Nucleus accumbens (tissue), 56 donors: ENCODE data around the gene VMO1.
"Not testable (repeated sequence)": the region's sequence is repeated elsewhere in the genome, so short reads cannot be mapped to it uniquely, and the experiment has no call there.

Experiments
- DNase-seq, 56 donors: peaks; one replicate each; lab custom pipeline; 2025; lab: John Stamatoyannopoulos, UW

Gene VMO1

DNA sequence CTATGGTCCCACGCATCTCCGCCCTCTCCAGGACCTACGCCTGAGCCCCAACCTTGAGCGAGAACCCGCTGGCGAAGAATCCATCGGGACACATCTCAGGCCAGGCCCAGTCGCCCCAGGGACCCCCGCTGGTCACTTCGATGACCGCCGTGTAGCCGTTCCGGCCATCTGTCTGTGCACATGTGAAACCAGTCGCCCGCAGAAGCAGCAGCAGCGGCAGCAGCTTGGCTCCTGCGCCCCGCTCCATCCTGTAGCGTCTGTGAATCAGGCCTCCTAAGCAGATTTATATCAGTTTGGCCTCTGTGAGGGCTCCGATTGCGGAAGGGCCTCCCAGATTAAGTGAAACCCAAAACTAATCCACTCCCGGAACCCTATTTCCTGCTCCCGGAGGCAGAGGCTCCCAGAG, at the start of gene VMO1:
Gene VMO1, minus strand, starts transcription at position 259 of the 406 bp plus-strand sequence. Its CDS starts 12 bp downstream, at position 247.
- peak in 3 of 56 donors; percentile 6 to 21 (median 7) for DNase-seq

DNA sequence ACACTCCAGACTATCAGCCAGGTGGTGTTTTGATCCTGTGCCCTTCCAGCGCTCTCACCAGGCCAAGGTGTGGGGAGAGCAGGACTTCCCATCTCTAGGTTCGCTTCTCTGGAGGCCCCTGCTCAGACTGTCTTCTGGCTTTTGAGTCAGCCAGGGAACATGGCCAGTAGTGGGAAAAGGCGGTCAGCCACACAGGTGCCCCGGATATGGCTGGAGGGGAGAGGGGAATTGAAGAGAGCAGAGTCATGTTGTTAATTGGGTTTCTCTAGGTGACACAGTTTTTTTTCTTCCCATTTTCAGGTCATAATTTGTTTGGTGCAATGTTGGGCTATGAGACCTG, 48.5 kb upstream of the VMO1 start:
- DNase-seq = peak in 2 of 56 donors; percentile 10 to 19

DNA sequence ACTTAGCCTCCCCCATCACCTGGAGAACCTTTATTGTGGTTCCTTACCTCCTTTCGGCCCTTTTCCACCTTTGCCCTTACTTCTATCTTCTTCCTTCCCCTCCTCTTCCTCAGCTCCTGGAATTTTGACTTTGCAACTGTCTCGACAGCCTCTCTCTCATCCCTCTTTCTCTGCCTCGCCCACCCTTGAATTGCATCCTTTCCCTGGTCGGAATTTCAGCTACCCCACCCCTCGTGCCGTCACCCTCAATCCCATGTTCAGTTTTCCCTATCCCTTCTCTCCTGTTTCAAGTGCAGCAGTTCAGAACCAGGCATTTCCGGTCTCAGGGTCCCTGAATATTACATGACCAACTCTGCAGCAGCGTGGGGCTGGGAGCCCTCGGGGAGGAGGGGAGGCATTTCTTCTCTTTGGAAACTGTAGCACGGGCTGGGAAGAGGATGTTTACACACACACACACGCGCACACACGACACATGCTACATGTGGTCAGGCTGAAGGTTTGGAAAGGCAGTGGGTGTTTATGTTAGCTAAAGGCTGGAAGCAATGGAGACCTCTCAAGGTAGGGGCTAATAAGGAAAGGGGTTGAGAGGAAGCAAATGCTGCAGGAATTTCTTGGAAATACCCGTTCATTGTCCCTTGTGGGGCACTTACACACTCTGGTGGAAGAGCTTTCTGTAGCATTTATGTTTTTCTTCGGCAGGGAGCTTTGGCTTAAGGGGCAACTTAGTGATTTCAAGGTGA, 47.9 kb upstream of the VMO1 start:
- peak in 24 of 56 donors; percentile 11 to 46 (median 22) for DNase-seq

DNA sequence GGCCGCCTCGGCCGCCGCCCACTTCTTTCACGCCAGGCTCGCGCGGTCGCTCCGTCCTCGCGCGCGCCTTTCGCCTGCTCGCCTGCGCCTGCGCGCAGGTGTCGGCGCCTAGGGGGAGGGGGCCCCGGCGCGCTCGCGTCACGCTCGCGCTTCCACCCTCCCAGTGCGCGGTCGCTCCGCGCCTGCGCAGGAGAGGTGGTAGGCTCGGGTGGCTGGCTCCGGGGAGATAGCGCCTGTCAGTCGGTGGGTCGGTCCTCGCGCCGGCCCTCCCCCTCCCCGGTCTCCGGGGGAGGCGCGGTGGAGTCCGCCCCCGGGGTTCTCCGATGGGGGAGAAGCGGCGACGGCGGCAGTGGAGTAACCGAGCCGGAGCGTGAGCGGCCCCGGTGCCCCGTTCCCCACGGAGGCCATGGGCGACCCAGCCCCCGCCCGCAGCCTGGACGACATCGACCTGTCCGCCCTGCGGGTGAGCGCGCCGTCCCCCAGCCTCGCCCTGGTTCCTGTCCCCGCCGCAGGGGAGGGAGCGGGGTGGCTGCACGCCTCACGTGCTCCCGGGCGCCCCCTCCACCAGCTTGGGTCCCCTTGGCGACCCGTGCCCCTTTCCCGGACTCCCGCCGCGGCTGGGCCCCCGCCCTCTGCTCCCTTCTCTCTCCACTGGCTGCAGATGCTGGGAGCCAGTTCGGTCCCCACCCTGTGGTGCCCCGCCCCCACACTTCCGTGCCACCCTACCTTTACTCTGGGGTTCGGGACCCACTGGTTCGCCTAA, 47.2 kb upstream of the VMO1 start, which contains the start of gene MINK1:
Gene MINK1, plus strand, starts transcription at position 163 of the 763 bp plus-strand sequence. Its CDS starts 244 bp downstream, at position 407.
- DNase-seq = peak in 54 of 56 donors; percentile 35 to 92 (median 81)

GRCh38 chr17:4832829-4833177, 46.6 kb upstream of the VMO1 start:
- not testable (repeated sequence) for DNase-seq

GRCh38 chr17:4827399-4827798, 41.2 kb upstream of the VMO1 start:
- DNase-seq = no peak

GRCh38 chr17:4823373-4824089, 37.4 kb upstream of the VMO1 start:
- no peak for DNase-seq

- DNase-seq = no peak
Measured at GRCh38 chr17:4822835-4823234, 36.7 kb upstream of the VMO1 start.

DNA sequence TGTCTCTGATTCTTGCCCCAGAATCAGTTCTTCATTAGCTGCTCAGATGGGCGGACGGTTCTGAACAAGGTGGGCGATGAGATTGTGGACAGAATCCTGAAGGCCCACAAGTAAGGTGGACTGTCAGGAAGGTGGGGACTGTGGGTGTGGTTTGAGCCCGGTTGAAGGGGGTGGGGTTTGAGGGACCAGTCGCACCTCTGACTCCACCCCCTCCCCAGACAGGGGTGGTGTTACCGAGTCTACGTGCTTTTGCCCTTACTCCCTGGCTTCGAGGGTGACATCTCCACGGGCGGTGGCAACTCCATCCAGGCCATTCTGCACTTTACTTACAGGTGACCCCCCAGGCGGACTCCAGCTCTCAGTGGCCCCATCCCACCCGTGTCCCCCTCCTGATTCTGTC, 32.1 kb upstream of the VMO1 start:
- no peak for DNase-seq

DNA sequence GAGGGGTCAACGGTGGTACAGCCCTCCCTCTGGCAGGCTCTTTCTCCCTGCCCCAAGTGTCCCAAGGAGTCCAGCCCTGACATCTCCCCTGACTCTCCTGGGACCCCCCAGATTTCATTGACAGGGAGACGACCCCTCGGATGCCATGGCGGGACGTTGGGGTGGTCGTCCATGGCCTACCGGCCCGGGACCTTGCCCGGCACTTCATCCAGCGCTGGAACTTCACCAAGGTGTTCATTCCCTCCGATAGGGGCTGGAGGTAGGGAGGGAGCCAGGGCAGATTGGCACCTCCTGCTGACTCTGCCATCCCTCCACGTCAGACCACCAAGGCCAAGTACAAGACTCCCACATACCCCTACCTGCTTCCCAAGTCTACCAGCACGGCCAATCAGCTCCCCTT, 30.7 kb upstream of the VMO1 start:
- DNase-seq = no peak

- DNase-seq = no peak
Measured at GRCh38 chr17:4815043-4815675, 29.0 kb upstream of the VMO1 start.

DNA sequence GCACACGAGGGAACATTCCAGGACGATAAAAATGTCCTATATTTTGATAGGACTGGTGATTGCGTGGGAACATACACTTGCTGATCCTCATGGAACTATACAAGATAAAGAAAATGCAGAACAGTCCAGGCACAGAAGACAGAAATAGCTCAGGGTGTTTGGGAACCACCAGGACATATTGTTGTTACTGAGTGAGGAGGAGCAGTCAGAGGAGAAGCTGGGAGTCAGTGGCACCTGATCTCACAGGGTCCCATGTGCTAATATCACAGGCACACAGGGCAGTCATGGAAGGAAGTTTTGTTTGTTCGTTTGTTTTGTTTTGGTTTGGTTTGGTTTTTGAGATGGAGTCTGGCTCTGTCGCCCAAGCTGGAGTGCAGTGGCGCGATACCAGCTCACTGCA, 26.5 kb upstream of the VMO1 start:
- DNase-seq = no peak

DNA sequence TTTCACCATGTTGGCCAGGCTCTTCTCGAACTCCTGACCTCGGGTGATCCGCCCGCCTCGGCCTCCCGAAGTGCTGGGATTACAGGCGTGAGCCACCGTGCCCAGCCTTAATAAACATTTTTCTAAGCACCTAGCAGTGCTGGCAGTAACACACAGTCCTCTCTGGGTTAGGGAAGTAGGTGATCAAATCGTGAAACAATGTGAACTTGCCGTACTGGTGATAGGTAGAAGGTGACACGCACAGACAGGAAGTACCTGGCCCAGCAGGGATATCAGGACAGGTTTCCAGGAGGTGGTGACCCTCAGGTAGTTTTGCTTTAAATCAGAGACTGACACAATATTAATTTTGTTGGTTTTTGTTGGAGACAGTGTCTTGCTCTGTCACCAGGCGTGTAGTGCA, 25.3 kb upstream of the VMO1 start:
- no peak for DNase-seq

DNA sequence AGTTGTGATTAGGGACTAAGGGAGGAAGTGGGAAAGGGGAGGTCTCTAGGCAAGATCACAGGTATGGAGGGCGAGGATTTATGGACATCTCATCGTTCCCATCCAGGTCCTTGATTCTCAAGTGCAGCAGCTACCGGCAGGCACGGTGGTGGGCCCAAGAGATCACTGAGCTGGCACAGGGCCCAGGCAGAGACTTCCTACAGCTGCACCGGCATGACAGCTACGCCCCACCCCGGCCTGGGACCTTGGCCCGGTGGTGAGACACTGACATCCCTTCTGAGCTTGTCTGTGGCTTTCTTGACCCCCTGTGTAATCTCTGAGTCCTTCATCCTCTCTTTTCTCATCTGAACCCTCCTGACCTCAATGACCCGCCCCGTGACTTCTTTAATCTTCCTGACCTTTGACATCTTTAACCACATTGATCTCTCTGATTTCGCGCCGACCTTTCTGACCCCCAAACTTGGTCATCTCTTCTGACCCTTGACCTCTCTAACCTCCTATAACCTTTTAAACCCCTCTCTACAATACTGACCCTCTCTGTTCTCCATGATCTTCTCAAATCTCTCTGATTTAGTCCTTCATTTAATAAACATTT, 24.6 kb upstream of the VMO1 start:
- no peak for DNase-seq

GRCh38 chr17:4808378-4808767, 22.2 kb upstream of the VMO1 start:
- DNase-seq = peak in 47 of 56 donors; percentile 5 to 79 (median 37)

GRCh38 chr17:4807605-4808377, 21.6 kb upstream of the VMO1 start:
- peak in 4 of 56 donors; percentile 3 to 32 (median 30) for DNase-seq

- DNase-seq = peak in 52 of 56 donors; percentile 9 to 88 (median 55)
Measured at GRCh38 chr17:4806777-4807604, 20.8 kb upstream of the VMO1 start, which contains the start of gene PLD2. PLD2 (plus strand) TSS chr17:4807152; CDS start chr17:4807773, 621 bp downstream.

GRCh38 chr17:4806456-4806776, 20.3 kb upstream of the VMO1 start:
- DNase-seq = no peak

- DNase-seq = no peak
Measured at GRCh38 chr17:4802228-4802627, 16.1 kb upstream of the VMO1 start, which contains the start of gene C17orf114. C17orf114 (minus strand) TSS chr17:4802328.
